Cardiac fibroblast (primary cell): ENCODE measurements around the gene SOX15.
A peak's percentile ranks its signal among the peaks of the same experiment; 100 is the strongest.

ENCODE experiments used
- DNase-seq, 2 donors: peaks; one replicate each; pipeline versions ENCODE4 v3.0.0 to v3.0.0-alpha.2; 2010; ENCODE audit warnings: low read depth in 2 of 2
- H3K4me3 ChIP-seq, 2 donors: replicated peaks in 1 of 2; 1 replicate in 1 of 2; 2 replicates in 1 of 2; pipeline ENCODE4 v1.5.1; 2011; ENCODE audit warnings: low read depth in 2 of 2, low read length in 2 of 2, mild to moderate bottlenecking in 2 of 2, moderate library complexity in 1 of 2
- CTCF ChIP-seq: IDR thresholded peaks from one replicate; pipeline ENCODE4 v1.5.1; 2011; ENCODE audit warnings: low read depth, mild to moderate bottlenecking, low read length, inconsistent platforms

Gene SOX15

GRCh38 chr17:7582396-7583252 is 7.3 kb downstream of the SOX15 start:
- H3K4me3 ChIP-seq = peak overlapping the region; percentile 69 to 85
- TF ChIP-seq CTCF = no peak
- DNase-seq = no peak

GRCh38 chr17:7580604-7581575 is 9.0 kb downstream of the SOX15 start:
- no peak for DNase-seq
- no peak overlapping the region for H3K4me3 ChIP-seq
- TF ChIP-seq CTCF = no peak

GRCh38 chr17:7579834-7580603 is 9.9 kb downstream of the SOX15 start:
- no peak for DNase-seq
- peak overlapping the region in 1 of 2 donors; percentile 25 for H3K4me3 ChIP-seq
- TF ChIP-seq CTCF = no peak

GRCh38 chr17:7579001-7579833 is 10.7 kb downstream of the SOX15 start, which contains the start of gene CD68:
TSS of gene CD68 (plus strand) at chr17:7579638. CDS start at chr17:7579678, 40 bp downstream.
- peak within 1 kb of the TSS in 1 of 2 donors; percentile 25 for H3K4me3 ChIP-seq
- no peak for TF ChIP-seq CTCF
- DNase-seq = peak; percentile 92 to 96

GRCh38 chr17:7577327-7578199 is 12.3 kb downstream of the SOX15 start:
- no peak for TF ChIP-seq CTCF
- no peak for DNase-seq
- no peak overlapping the region for H3K4me3 ChIP-seq
